ENCODE measurements around the gene BLCAP. TPM values are rescaled to one million over a fixed set of nuclear protein-coding genes. Genes with fewer than 3 reads are reported as not detected.
A peak's percentile ranks its signal among the peaks of the same experiment; 100 is the strongest.
"Not testable (repeated sequence)": the region's sequence is repeated elsewhere in the genome, so short reads cannot be mapped to it uniquely, and the experiment has no call there.

BLCAP gene
- total RNA-seq, 1 experiment from 2014 or later, result 54.3 TPM

DNA sequence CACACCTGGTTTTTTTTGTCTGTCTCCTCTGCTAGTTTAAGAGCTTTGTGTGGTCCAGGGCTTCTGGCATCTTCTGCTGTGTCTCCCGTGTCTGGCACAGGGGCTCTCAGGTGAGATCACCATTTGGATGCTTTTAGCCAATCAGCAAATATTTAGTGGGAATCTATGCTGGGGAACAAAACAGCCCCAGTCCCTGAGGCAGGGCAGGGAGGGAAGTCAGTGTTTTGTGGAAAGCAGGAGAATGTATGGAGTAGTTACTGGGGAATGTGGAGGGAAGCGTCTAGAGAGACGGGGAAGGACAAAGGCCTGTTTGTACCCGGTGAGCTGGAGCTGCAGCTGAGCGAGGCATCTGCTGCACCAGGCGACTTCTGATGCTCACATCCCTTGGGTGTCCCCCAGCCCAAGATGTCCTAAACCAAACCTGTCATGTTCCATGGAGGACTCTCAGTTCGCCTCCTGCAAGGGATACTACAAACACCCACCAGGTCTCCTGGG is 55.9 kb downstream of the BLCAP start:
- Histone ChIP-seq H3K14ac (ENCODE audit: insufficient read depth, low read length) (no peak overlapping the region; the same call in 1 of the 2 replicates), H3K18ac (ENCODE audit: insufficient read length, low read depth, low read length) (no peak overlapping the region), H3K23ac (ENCODE audit: insufficient read length, low read depth, low read length) (no peak overlapping the region), H4K8ac (replicated peaks; ENCODE audit: insufficient read length, low read depth, low read length) (no peak overlapping the region), H3K79me2 (ENCODE audit: insufficient read depth, low read length) (no peaks in the 10 kb centered on the region), H3T11ph (ENCODE audit: low read length) (no peak overlapping the region), H2BK120ac (ENCODE audit: low read depth, low read length, poor library complexity, severe bottlenecking) (no peak overlapping the region), H3K4ac (ENCODE audit: low read depth, low read length) (no peak overlapping the region), H3K27ac (ENCODE audit: insufficient read length, low read depth, low read length) (no peak overlapping the region), H2AK5ac (ENCODE audit: insufficient read length, low read length) (no peak overlapping the region), H3K79me1 (ENCODE audit: insufficient read depth, low read depth, low read length, poor library complexity, severe bottlenecking) (no peaks in the 10 kb centered on the region), H3K27me3 (ENCODE audit: insufficient read depth, low read length) (no peaks in the 10 kb centered on the region), H3K4me1 (ENCODE audit: insufficient read depth, low read length) (no peaks in the 10 kb centered on the region), H2BK20ac (ENCODE audit: low read depth, low read length, poor library complexity, severe bottlenecking) (no peak overlapping the region), H2BK15ac (ENCODE audit: low read depth, low read length) (no peak overlapping the region), H3K4me2 (ENCODE audit: insufficient read depth, insufficient read length, low read length) (no peak overlapping the region), H3K56ac (ENCODE audit: insufficient read length, low read depth, low read length) (no peak overlapping the region), H4K20me1 (ENCODE audit: control insufficient read depth, insufficient read depth, insufficient read length) (no peaks in the 10 kb centered on the region), H3K23me2 (ENCODE audit: insufficient read length, low read depth, low read length, poor library complexity, severe bottlenecking) (no peaks in the 10 kb centered on the region), H2AFZ (ENCODE audit: low read length) (no peak overlapping the region), H4K91ac (ENCODE audit: insufficient read length, low read depth, low read length) (no peak overlapping the region), H4K5ac (ENCODE audit: insufficient read length, low read depth, low read length) (no peak overlapping the region), H3K9ac (ENCODE audit: extremely low read depth, insufficient read length, low read length) (no peak overlapping the region), H3K9me3 (ENCODE audit: control insufficient read depth, low read depth, low read length) (no peaks in the 10 kb centered on the region), H2BK5ac (ENCODE audit: insufficient read length, low read length) (no peak overlapping the region), H2BK12ac (ENCODE audit: insufficient read length, low read depth, low read length) (no peak overlapping the region)
- Mint-ChIP-seq H3K4me1 (peaks cover 2 to 7% of the 10 kb centered on the region in 2 experiments; a peak in 1 of 4 replicates), H3K36me3 (ENCODE audit: insufficient read depth in 1 of 3, low read depth in 3 of 3) (peaks cover 0 to 2% (median 0%) of the 10 kb centered on the region in 3 experiments; a peak in 1 of 7 replicates), H3K27ac (peak overlapping the region in 1 of 3 experiments; percentile 59; a peak in 1 of 7 replicates), H3K9me3 (peaks cover 0 to 3% of the 10 kb centered on the region in 2 experiments; a peak in 4 of 5 replicates), H3K27me3 (ENCODE audit: low read depth) (peaks cover 6% of the 10 kb centered on the region), H3K4me3 (no peak overlapping the region)
- WGBS (ENCODE audit: extremely low coverage, insufficient read length, low lambda C conversion rate), result no CpG with 5 or more reads among the region's 7 CpGs
- no peak for DNase-seq
- TF ChIP-seq, protein P1, sequence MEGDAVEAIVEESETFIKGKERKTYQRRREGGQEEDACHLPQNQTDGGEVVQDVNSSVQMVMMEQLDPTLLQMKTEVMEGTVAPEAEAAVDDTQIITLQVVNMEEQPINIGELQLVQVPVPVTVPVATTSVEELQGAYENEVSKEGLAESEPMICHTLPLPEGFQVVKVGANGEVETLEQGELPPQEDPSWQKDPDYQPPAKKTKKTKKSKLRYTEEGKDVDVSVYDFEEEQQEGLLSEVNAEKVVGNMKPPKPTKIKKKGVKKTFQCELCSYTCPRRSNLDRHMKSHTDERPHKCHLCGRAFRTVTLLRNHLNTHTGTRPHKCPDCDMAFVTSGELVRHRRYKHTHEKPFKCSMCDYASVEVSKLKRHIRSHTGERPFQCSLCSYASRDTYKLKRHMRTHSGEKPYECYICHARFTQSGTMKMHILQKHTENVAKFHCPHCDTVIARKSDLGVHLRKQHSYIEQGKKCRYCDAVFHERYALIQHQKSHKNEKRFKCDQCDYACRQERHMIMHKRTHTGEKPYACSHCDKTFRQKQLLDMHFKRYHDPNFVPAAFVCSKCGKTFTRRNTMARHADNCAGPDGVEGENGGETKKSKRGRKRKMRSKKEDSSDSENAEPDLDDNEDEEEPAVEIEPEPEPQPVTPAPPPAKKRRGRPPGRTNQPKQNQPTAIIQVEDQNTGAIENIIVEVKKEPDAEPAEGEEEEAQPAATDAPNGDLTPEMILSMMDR (conservative IDR thresholded peaks at IDR 0.05), result no peak

DNA sequence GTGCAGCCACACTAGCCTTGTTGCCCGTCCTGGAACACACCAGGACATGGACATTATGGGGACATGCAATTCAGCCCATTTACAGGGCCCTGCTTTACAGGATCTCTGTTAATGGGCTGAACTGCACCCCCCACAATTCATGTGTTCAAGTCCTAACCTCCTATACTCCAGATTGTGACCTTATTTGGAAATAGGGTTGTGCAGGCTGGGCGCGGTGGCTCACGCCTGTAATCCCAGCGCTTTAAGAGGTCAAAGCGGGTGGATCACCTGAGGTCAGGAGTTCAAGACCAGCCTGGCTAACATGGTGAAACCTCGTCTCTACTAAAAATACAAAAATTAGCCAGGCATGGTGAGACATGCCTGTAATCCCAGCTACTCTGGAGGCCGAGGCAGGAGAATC is 57.5 kb downstream of the BLCAP start:
- H3K79me2 ChIP-seq (ENCODE audit: insufficient read depth, low read length); H3K27me3 Mint-ChIP-seq (ENCODE audit: low read depth); H3T11ph ChIP-seq (ENCODE audit: low read length); DNase-seq; H3K4me3 Mint-ChIP-seq; H3K18ac ChIP-seq (ENCODE audit: insufficient read length, low read depth, low read length); H2BK120ac ChIP-seq (ENCODE audit: low read depth, low read length, poor library complexity, severe bottlenecking); H3K4me1 ChIP-seq (ENCODE audit: insufficient read depth, low read length); H2BK12ac ChIP-seq (ENCODE audit: insufficient read length, low read depth, low read length); H3K9ac ChIP-seq (ENCODE audit: extremely low read depth, insufficient read length, low read length); H2AK5ac ChIP-seq (ENCODE audit: insufficient read length, low read length); H4K91ac ChIP-seq (ENCODE audit: insufficient read length, low read depth, low read length); H3K23ac ChIP-seq (ENCODE audit: insufficient read length, low read depth, low read length); H3K27ac ChIP-seq (ENCODE audit: insufficient read length, low read depth, low read length); H3K4me2 ChIP-seq (ENCODE audit: insufficient read depth, insufficient read length, low read length); H2AFZ ChIP-seq (ENCODE audit: low read length); H3K23me2 ChIP-seq (ENCODE audit: insufficient read length, low read depth, low read length, poor library complexity, severe bottlenecking); H3K9me3 ChIP-seq (ENCODE audit: control insufficient read depth, low read depth, low read length); H3K27me3 ChIP-seq (ENCODE audit: insufficient read depth, low read length); H3K36me3 Mint-ChIP-seq (ENCODE audit: insufficient read depth in 1 of 3, low read depth in 3 of 3); H2BK15ac ChIP-seq (ENCODE audit: low read depth, low read length); H3K4ac ChIP-seq (ENCODE audit: low read depth, low read length); H3K56ac ChIP-seq (ENCODE audit: insufficient read length, low read depth, low read length); H2BK20ac ChIP-seq (ENCODE audit: low read depth, low read length, poor library complexity, severe bottlenecking); H3K79me1 ChIP-seq (ENCODE audit: insufficient read depth, low read depth, low read length, poor library complexity, severe bottlenecking); H2BK5ac ChIP-seq (ENCODE audit: insufficient read length, low read length); H4K8ac ChIP-seq (replicated peaks; ENCODE audit: insufficient read length, low read depth, low read length); H4K20me1 ChIP-seq (ENCODE audit: control insufficient read depth, insufficient read depth, insufficient read length); H3K9me3 Mint-ChIP-seq; H3K4me1 Mint-ChIP-seq; H4K5ac ChIP-seq (ENCODE audit: insufficient read length, low read depth, low read length): not testable (repeated sequence)
- WGBS (ENCODE audit: extremely low coverage, insufficient read length, low lambda C conversion rate), result no CpG with 5 or more reads among the region's 8 CpGs
- 0 out of 2 replicates have a peak overlapping the region, but pooled peaks have one; percentile 29 for H3K14ac ChIP-seq (ENCODE audit: insufficient read depth, low read length)
- H3K27ac Mint-ChIP-seq, result peak overlapping the region in 1 of 3 experiments; percentile 92; a peak in 2 of 7 replicates
